Retinal pigment epithelial cell (primary cell): Measurements from ENCODE around the gene PCNT.

Source experiments
- DNase-seq: peaks from one replicate; pipeline ENCODE4 v3.0.0-alpha.2; 2010; ENCODE audit warnings: low read depth
- H3K4me3 ChIP-seq: 2 replicates; pipeline ENCODE4 v1.5.1; 2011; ENCODE audit warnings: mild to moderate bottlenecking, low read length, control low read depth, moderate library complexity
- CTCF ChIP-seq: conservative IDR thresholded peaks from 2 replicates; pipeline ENCODE4 v1.5.1; 2011; ENCODE audit warnings: low read depth, low read length, control low read depth, inconsistent platforms

Gene PCNT

GRCh38 chr21:46323227-46323709 is 688 bp upstream of the PCNT start:
- DNase-seq, result no peak
- no peak for TF ChIP-seq CTCF
- peak overlapping the region; percentile 85 for H3K4me3 ChIP-seq

- TF ChIP-seq CTCF, result no peak
- no peak for DNase-seq
Observed at GRCh38 chr21:46324390-46325072, 575 bp downstream of the PCNT start.

DNA sequence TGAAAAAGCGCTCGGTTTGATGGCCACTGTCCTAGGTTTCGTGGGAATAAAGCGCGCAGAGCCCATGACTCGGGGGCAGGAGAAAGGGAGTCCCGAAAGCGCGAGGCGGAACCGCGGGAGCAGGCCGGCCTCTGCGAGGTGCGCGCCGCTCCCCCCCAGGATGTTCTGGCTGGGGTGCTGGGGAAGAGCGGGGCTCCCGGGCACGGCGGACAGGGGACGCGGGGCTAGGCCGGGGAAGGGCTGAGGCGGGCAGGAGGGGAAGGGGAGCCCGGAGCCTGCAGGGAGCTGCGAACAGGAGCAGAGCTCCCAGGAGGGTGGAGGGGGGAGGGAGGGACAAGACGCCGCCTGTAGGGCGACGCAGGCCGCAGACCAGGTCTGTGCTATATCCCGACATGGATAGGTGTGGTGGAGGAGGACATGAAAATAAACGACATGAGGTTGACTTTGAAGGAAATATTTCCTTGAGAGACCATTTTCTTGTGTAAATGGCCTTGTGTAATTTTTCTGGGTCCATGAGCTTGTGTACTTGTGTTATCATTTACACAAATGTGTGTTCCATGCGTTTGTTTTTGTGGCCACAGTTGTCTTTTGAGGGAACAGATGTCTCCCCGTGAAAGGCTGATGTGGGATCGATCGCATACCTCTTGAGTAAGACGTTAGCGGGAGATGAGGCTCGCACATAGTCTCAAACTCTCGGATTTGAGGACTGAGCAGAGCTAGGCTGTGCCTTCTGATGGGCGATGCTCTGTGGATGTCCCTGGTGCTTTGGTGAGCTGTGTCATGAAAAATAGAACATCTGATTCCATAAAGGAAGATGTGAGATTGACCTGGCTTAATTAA is 1.3 kb downstream of the PCNT start:
- H3K4me3 ChIP-seq, result peak overlapping the region; percentile 70
- DNase-seq, result no peak
- TF ChIP-seq CTCF, result peak; percentile 50

More at GRCh38 chr21:46324390-46325072, 575 bp downstream of the PCNT start:
- H3K4me3 ChIP-seq, result peak overlapping the region; percentile 91

- no peak for TF ChIP-seq CTCF
- H3K4me3 ChIP-seq, result no peak overlapping the region
- no peak for DNase-seq
Observed at GRCh38 chr21:46326110-46326703, 2.3 kb downstream of the PCNT start.

DNA sequence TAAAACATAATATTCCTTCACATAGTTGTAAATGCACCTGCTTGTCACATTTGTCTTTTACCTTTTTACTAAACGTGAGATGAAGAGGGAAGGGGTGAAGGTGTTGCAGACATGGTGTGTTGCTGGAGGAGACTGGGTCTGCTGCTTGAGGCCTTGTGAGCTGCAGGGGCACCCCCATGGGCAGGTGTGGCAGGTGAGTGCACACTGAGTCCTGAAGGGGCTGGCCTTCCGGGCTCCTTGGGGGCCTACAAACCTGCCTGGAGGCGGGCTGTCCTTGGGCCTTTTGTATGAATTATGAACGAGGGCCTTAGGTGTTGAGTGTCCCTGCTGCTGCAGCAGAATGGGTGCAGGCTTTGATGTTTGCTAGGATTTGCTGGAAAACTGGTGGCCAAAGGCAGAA is 3.8 kb downstream of the PCNT start:
- no peak overlapping the region for H3K4me3 ChIP-seq
- no peak for DNase-seq
- no peak for TF ChIP-seq CTCF

DNA sequence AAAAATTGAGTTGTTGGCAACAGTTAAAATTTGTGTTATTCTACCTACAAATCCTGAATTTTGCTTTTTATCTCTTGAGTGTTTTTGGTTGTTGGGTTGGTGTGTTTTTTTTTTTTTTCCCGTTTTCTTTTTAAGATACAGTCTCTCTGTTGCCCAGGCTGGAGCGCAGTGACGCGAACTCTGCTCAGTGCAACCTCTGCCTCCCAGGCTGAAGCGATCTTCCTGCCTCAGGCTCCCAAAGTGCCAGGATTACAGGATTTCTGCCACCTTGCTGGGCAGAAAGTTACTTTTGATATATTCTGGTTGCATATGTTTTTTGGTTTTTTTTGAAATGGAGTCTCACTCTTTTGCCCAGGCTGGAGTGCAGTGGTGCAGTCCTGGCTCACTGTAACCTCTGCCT is 4.2 kb downstream of the PCNT start:
- TF ChIP-seq CTCF, result no peak
- H3K4me3 ChIP-seq, result no peak overlapping the region
- no peak for DNase-seq
